Mesenteric fat pad (tissue), 1 donor: ENCODE data around the gene PPP3CA. TPM values are rescaled to one million over a fixed set of nuclear protein-coding genes. Genes with fewer than 3 reads are reported as not detected.

ENCODE experiments used
- DNase-seq: peaks from one replicate; pipeline ENCODE4 v3.0.0-alpha.2; 2020; ENCODE audit warnings: low spot score
- total RNA-seq: library from RNA; stranded (reverse); fragmentation: NEBNext Ultra II Directional; extraction: Animal tissue kit (Norgen Biotek cat#: 25700); gene quantifications from one replicate; pipeline ENCODE4 v1.2.1, GENCODE V29; 2021
- donor health status: DM: yes; HTN: yes; CAD: no.

Gene PPP3CA
- total RNA-seq, 1 donor from 2014 or later, result 50.2 TPM

- no peak for DNase-seq
These were observed 14.9 kb downstream of the PPP3CA start for GRCh38 chr4:101332424-101332823.

GRCh38 chr4:101331017-101331416 lies 16.3 kb downstream of the PPP3CA start:
- no peak for DNase-seq

- DNase-seq, result no peak
These were observed 17.7 kb downstream of the PPP3CA start for GRCh38 chr4:101329592-101329991.

GRCh38 chr4:101328063-101328602 lies 19.2 kb downstream of the PPP3CA start:
- DNase-seq, result no peak

GRCh38 chr4:101326576-101326975 lies 20.8 kb downstream of the PPP3CA start:
- DNase-seq, result no peak

- DNase-seq, result no peak
These were observed 24.6 kb downstream of the PPP3CA start for GRCh38 chr4:101322743-101323142.

GRCh38 chr4:101321481-101322042 lies 25.8 kb downstream of the PPP3CA start:
- no peak for DNase-seq

GRCh38 chr4:101315786-101316185 lies 31.5 kb downstream of the PPP3CA start:
- DNase-seq, result no peak

GRCh38 chr4:101315041-101315440 lies 32.3 kb downstream of the PPP3CA start:
- DNase-seq, result no peak

GRCh38 chr4:101309925-101310324 lies 37.4 kb downstream of the PPP3CA start:
- DNase-seq, result no peak

GRCh38 chr4:101307899-101308298 lies 39.4 kb downstream of the PPP3CA start:
- DNase-seq, result no peak

GRCh38 chr4:101306764-101307615 lies 40.3 kb downstream of the PPP3CA start:
- no peak for DNase-seq

- no peak for DNase-seq
These were observed 41.1 kb downstream of the PPP3CA start for GRCh38 chr4:101306225-101306624.

- no peak for DNase-seq
These were observed 42.4 kb downstream of the PPP3CA start for GRCh38 chr4:101304916-101305315.

- no peak for DNase-seq
These were observed 47.3 kb downstream of the PPP3CA start for GRCh38 chr4:101299899-101300540.

- no peak for DNase-seq
These were observed 48.3 kb downstream of the PPP3CA start for GRCh38 chr4:101299021-101299420.

- DNase-seq, result no peak
These were observed 51.6 kb downstream of the PPP3CA start for GRCh38 chr4:101295691-101296090.

- DNase-seq, result no peak
These were observed 52.7 kb downstream of the PPP3CA start for GRCh38 chr4:101294597-101294996.

GRCh38 chr4:101292901-101293300 lies 54.4 kb downstream of the PPP3CA start:
- no peak for DNase-seq

- DNase-seq, result no peak
These were observed 55.1 kb downstream of the PPP3CA start for GRCh38 chr4:101292214-101292613.

GRCh38 chr4:101291198-101291597 lies 56.1 kb downstream of the PPP3CA start:
- DNase-seq, result no peak

- no peak for DNase-seq
These were observed 56.7 kb downstream of the PPP3CA start for GRCh38 chr4:101290654-101291053.
